GM23338 (cell line): ENCODE data around the gene CRYAB.

Source experiments
- CTCF ChIP-seq, 2 experiments: fragments of 200-600 bp in 1 of 2; sonication (generic) in 1 of 2; conservative IDR thresholded peaks; 2 replicates each; pipeline versions ENCODE4 v1.5.1 to v1.6.1; 2016 to 2017; ENCODE audit warnings: antibody characterized with exemption in 2 of 2, low read depth in 2 of 2, mild to moderate bottlenecking in 2 of 2, moderate library complexity in 1 of 2
- ETS1 ChIP-seq: IDR thresholded peaks from 2 replicates; pipeline ENCODE4 v1.6.1; 2016; ENCODE audit warnings: antibody characterized with exemption
- EZH2 ChIP-seq: fragments of 200-600 bp; sonication (generic); IDR thresholded peaks from one replicate; pipeline ENCODE4 v1.8.0; 2017; ENCODE audit warnings: antibody characterized with exemption, mild to moderate bottlenecking, low read depth; ENCODE audit not compliant: unreplicated experiment
- EZH2phosphoT487 ChIP-seq: fragments of 200-600 bp; sonication (generic); IDR thresholded peaks from one replicate; pipeline ENCODE4 v1.8.1; 2018; ENCODE audit warnings: antibody characterized with exemption; ENCODE audit not compliant: unreplicated experiment
- POLR2AphosphoS5 ChIP-seq: IDR thresholded peaks from 2 replicates; pipeline ENCODE4 v1.6.1; 2016; ENCODE audit warnings: antibody characterized with exemption, low read depth
- REST ChIP-seq: IDR thresholded peaks from one replicate; pipeline ENCODE4 v1.6.1; 2018; ENCODE audit warnings: antibody characterized with exemption; ENCODE audit not compliant: unreplicated experiment

GRCh38 chr11:111886032-111886431, 25.5 kb downstream of the CRYAB start:
- TF ChIP-seq CTCF (conservative IDR thresholded peaks at IDR 0.05; ENCODE audit: low read depth in 2 of 2) (no peak), POLR2AphosphoS5 (no peak), EZH2 (no peak), ETS1 (no peak), EZH2phosphoT487 (no peak), REST (no peak)
